Keratinocyte (primary cell): ENCODE measurements around the gene NADK2. TPM values are rescaled to one million over a fixed set of nuclear protein-coding genes. Genes with fewer than 3 reads are reported as not detected.

ENCODE experiments used
- DNase-seq: peaks from one replicate; pipeline ENCODE4 v3.0.0-alpha.2; 2011; ENCODE audit warnings: low read depth, missing footprints, low spot score
- FAIRE-seq: peaks from 2 replicates; lab custom pipeline; 2011; peaks lifted over from hg19 to GRCh38; lab: Jason Lieb, UNC
- H2AFZ ChIP-seq: 2 replicates; pipeline ENCODE4 v1.6.0; 2012; ENCODE audit warnings: low read length, control low read depth, inconsistent platforms; ENCODE audit not compliant: control insufficient read depth
- H3K27ac ChIP-seq: 2 replicates; pipeline ENCODE4 v1.5.1; 2011; ENCODE audit warnings: low read length; ENCODE audit not compliant: control insufficient read depth, insufficient read depth
- H3K27me3 ChIP-seq: 3 replicates; pipeline ENCODE4 v1.6.0; 2011; ENCODE audit warnings: low read length; ENCODE audit not compliant: control insufficient read depth, insufficient read depth; ENCODE audit errors: extremely low read depth
- H3K36me3 ChIP-seq, 2 experiments: 2 replicates in 1 of 2; 3 replicates in 1 of 2; pipeline ENCODE4 v1.5.1; 2011; ENCODE audit warnings: low read length in 2 of 2, mild to moderate bottlenecking in 1 of 2; ENCODE audit not compliant: control insufficient read depth in 2 of 2, insufficient read depth in 2 of 2; ENCODE audit errors: extremely low read depth in 1 of 2
- H3K4me1 ChIP-seq: 3 replicates; pipeline ENCODE4 v1.5.1; 2011; ENCODE audit warnings: low read length; ENCODE audit not compliant: control insufficient read depth, insufficient read depth; ENCODE audit errors: extremely low read depth
- H3K4me2 ChIP-seq: 3 replicates; pipeline ENCODE4 v1.6.0; 2011; ENCODE audit warnings: low read depth, low read length; ENCODE audit not compliant: control insufficient read depth, insufficient read depth; ENCODE audit errors: extremely low read depth
- H3K4me3 ChIP-seq, 3 experiments: fragments of 200-600 bp in 1 of 3; sonication (generic) in 1 of 3; 2 replicates in 2 of 3; 3 replicates in 1 of 3; pipeline ENCODE4 v1.5.1; 2011 to 2016; ENCODE audit warnings: low read length in 3 of 3, mild to moderate bottlenecking in 3 of 3, control low read depth in 2 of 3, inconsistent platforms in 1 of 3, low read depth in 1 of 3, mixed read lengths in 1 of 3, mixed run types in 1 of 3, moderate library complexity in 1 of 3; ENCODE audit not compliant: control insufficient read depth in 2 of 3, insufficient read depth in 2 of 3; ENCODE audit errors: extremely low read depth in 1 of 3
- H3K79me2 ChIP-seq: 2 replicates; pipeline ENCODE4 v1.6.0; 2012; ENCODE audit warnings: low read length; ENCODE audit not compliant: control insufficient read depth, insufficient read depth
- H3K9ac ChIP-seq: 3 replicates; pipeline ENCODE4 v1.6.0; 2011; ENCODE audit warnings: low read length; ENCODE audit not compliant: control insufficient read depth, insufficient read depth; ENCODE audit errors: extremely low read depth
- H3K9me1 ChIP-seq: 3 replicates; pipeline ENCODE4 v1.6.0; 2011; ENCODE audit warnings: low read length; ENCODE audit not compliant: control insufficient read depth, insufficient read depth; ENCODE audit errors: extremely low read depth
- H3K9me3 ChIP-seq: 2 replicates; pipeline ENCODE4 v1.5.1; 2012; ENCODE audit warnings: low read depth, low read length; ENCODE audit not compliant: control insufficient read depth
- H4K20me1 ChIP-seq: 3 replicates; pipeline ENCODE4 v1.6.0; 2011; ENCODE audit warnings: low read length; ENCODE audit not compliant: control insufficient read depth, insufficient read depth; ENCODE audit errors: extremely low read depth
- CTCF ChIP-seq, 3 experiments: IDR thresholded peaks in 1 of 3; conservative IDR thresholded peaks in 1 of 3; optimal IDR thresholded peaks in 1 of 3; 2 replicates in 2 of 3; 3 replicates in 1 of 3; pipeline versions ENCODE3 to v1.5.1; 2011; ENCODE audit warnings: low read length in 3 of 3, mild to moderate bottlenecking in 3 of 3, moderate library complexity in 2 of 3, control low read depth in 1 of 3, inconsistent platforms in 1 of 3; ENCODE audit not compliant: insufficient read depth in 2 of 3; ENCODE audit errors: extremely low read depth in 1 of 3
- EZH2 ChIP-seq: IDR thresholded peaks from one replicate; pipeline ENCODE4 v1.6.1; 2012; ENCODE audit warnings: inconsistent platforms, mild to moderate bottlenecking, low read length, moderate library complexity
- dilution Hi-C: fragments of 300-500 bp; cut with MboI; formaldehyde crosslinking; loops from one replicate; pipeline ENCODE4 v1.7.0; 2020; ENCODE audit warnings: low sequenced_read_pairs; ENCODE audit not compliant: extremely low pct_ligation_motif_present
- polyA plus RNA-seq, 5 experiments: library from polyadenylated mRNA; depleted of rRNA in 3 of 5; stranded (reverse) in 3 of 5; stranded (forward) in 1 of 5; unstranded in 1 of 5; fragments of >200 nt; gene quantifications; 1 replicate in 1 of 5; 2 replicates in 3 of 5; 3 replicates in 1 of 5; pipeline versions ENCODE4 v1.2.1 to v1.2.3, GENCODE V29; 2011 to 2012; ENCODE audit warnings: missing spikeins in 2 of 5, low read depth in 1 of 5, low replicate concordance in 1 of 5

The NADK2 gene
- polyA plus RNA-seq, 1 donor (not counting 4 experiments of a cell fraction or from before 2014, with no cell fraction given), result 15.4 TPM

GRCh38 chr5:36214436-36214835 is 27.3 kb downstream of the NADK2 start:
- Histone ChIP-seq H3K36me3 (no peaks in the 10 kb centered on the region), H4K20me1 (no peaks in the 10 kb centered on the region), H3K9me3 (no peaks in the 10 kb centered on the region), H3K4me3 (no peak overlapping the region), H3K4me1 (peaks cover 3% of the 10 kb centered on the region), H3K27me3 (no peaks in the 10 kb centered on the region), H3K4me2 (no peak overlapping the region), H3K79me2 (no peaks in the 10 kb centered on the region), H2AFZ (no peak overlapping the region), H3K9ac (no peak overlapping the region), H3K27ac (no peak overlapping the region), H3K9me1 (no peaks in the 10 kb centered on the region)
- TF ChIP-seq EZH2, result no peak
- no peak for TF ChIP-seq CTCF (optimal IDR thresholded peaks at IDR 0.05 in 1 of 3, IDR thresholded peaks at IDR 0.05 in 1 of 3, conservative IDR thresholded peaks at IDR 0.05 in 1 of 3; ENCODE audit: extremely low read depth in 1 of 3, insufficient read depth in 2 of 3, low read length in 3 of 3)
- DNase-seq, result no peak
- dilution Hi-C loops, result no loop called here
- no peak for FAIRE-seq

GRCh38 chr5:36209664-36210063 is 32.1 kb downstream of the NADK2 start:
- Histone ChIP-seq H3K9me3 (no peaks in the 10 kb centered on the region), H3K4me3 (no peak overlapping the region), H3K79me2 (no peaks in the 10 kb centered on the region), H3K27me3 (no peaks in the 10 kb centered on the region), H4K20me1 (no peaks in the 10 kb centered on the region), H3K4me2 (no peak overlapping the region), H3K4me1 (peaks cover 3% of the 10 kb centered on the region), H3K9me1 (no peaks in the 10 kb centered on the region), H2AFZ (no peak overlapping the region), H3K27ac (no peak overlapping the region), H3K36me3 (no peaks in the 10 kb centered on the region), H3K9ac (no peak overlapping the region)
- FAIRE-seq, result no peak
- TF ChIP-seq EZH2 (no peak), CTCF (optimal IDR thresholded peaks at IDR 0.05 in 1 of 3, IDR thresholded peaks at IDR 0.05 in 1 of 3, conservative IDR thresholded peaks at IDR 0.05 in 1 of 3; ENCODE audit: extremely low read depth in 1 of 3, insufficient read depth in 2 of 3, low read length in 3 of 3) (no peak)
- dilution Hi-C loops, result no loop called here
- DNase-seq, result no peak
